Activated B cell treated with CpG ODN at 0.5 μM for 24 hours (primary cell): Measurements from ENCODE around the gene LIPJ. TPM values are rescaled to one million over a fixed set of nuclear protein-coding genes. Genes with fewer than 3 reads are reported as not detected.
A peak's percentile ranks its signal among the peaks of the same experiment; 100 is the strongest.

Source experiments
- ATAC-seq: fragments of 200-7000 bp; cut with Tn5 transposase; one replicate; pipeline ENCODE4 v1.10.0; 2021; ENCODE audit warnings: low read depth, mild to moderate bottlenecking, moderate library complexity
- CTCF ChIA-PET: fragments of 350-600 bp; sonication (Branson Sonifier 250); formaldehyde crosslinking; loops from one replicate; lab custom pipeline; 2021; ENCODE audit warnings: antibody characterized with exemption; lab: Charles Lee
- POLR2A ChIA-PET: fragments of 350-600 bp; sonication (Branson Sonifier 250); formaldehyde crosslinking; loops from one replicate; lab custom pipeline; 2021; ENCODE audit warnings: antibody characterized with exemption; lab: Charles Lee
- DNase-seq: peaks from one replicate; pipeline ENCODE4 v3.0.0; 2022
- H3K27ac Mint-ChIP-seq: one replicate; pipeline ENCODE4 v1.8.0; 2020; ENCODE audit warnings: mixed read lengths
- H3K27me3 Mint-ChIP-seq: one replicate; pipeline ENCODE4 v1.8.0; 2021; ENCODE audit warnings: mixed read lengths
- H3K36me3 Mint-ChIP-seq: one replicate; pipeline ENCODE4 v1.8.0; 2021; ENCODE audit warnings: low read depth, mixed read lengths
- H3K4me1 Mint-ChIP-seq: one replicate; pipeline ENCODE4 v1.8.0; 2021; ENCODE audit warnings: mixed read lengths
- H3K4me3 Mint-ChIP-seq: one replicate; pipeline ENCODE4 v1.8.0; 2020; ENCODE audit warnings: mild to moderate bottlenecking, mixed read lengths
- H3K9me3 Mint-ChIP-seq: one replicate; pipeline ENCODE4 v1.8.0; 2020; ENCODE audit warnings: mixed read lengths
- intact Hi-C: fragments of 100-400 bp; cut with micrococcal nuclease; formaldehyde crosslinking; loops from one replicate; pipeline ENCODE4 v1.15.1; 2024
- total RNA-seq: library from RNA; stranded (reverse); gene quantifications from 2 replicates; pipeline ENCODE4 v1.2.3, GENCODE V29; 2022
- TF ChIP-seq, protein P1 (sequence below): fragments of 200-600 bp; IDR thresholded peaks from one replicate; pipeline ENCODE4 v1.8.0; 2022; ENCODE audit warnings: antibody characterized with exemption, mild to moderate bottlenecking

LIPJ gene
- total RNA-seq, 1 donor from 2014 or later, result 0.31 TPM

DNA sequence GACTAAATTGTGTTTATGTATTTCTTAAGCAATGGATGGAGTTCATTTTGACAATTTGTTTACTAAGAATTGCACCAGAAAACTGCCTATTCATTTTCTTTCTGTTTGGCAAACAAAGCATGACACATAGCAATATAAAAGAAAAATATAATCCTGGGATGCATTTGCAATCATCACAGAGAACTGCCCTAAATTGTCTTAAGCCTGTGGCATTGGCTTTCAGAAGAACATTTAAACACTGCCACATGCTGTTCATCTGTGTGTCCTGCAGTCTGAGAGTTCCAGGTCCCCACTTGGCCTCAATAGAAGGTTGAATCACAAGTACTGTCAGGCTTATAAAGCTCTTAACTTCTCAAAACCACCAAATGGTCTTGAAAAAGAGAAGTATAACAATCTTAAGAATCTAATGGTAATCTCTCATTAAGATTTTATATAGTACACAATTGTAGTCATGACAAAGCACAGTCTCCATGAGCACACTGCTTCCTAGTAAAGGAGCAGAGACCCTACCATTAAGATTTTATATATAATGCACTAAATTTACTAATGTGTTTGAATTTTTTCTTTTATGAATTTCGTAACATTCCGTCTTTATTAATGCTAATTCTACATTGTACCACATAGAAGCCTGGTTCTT lies 33.3 kb upstream of the LIPJ start:
- intact Hi-C loops, result loop anchor here (1.0 to 10.0 kb wide), 9 partner anchors 141 to 1020 kb away; no protein-coding TSS in a partner anchor
- Mint-ChIP-seq H3K36me3 (no peaks in the 10 kb centered on the region), H3K4me1 (no peaks in the 10 kb centered on the region), H3K4me3 (no peak overlapping the region), H3K9me3 (no peaks in the 10 kb centered on the region), H3K27ac (no peak overlapping the region), H3K27me3 (no peaks in the 10 kb centered on the region)
- DNase-seq, result no peak
- POLR2A ChIA-PET, result interaction anchor here (3.1 kb wide), 1 partner anchor 692 kb away, joined by 21 read pairs; the partner anchor contains the start of genes KLLN and PTEN
- ATAC-seq, result peak; percentile 99
- TF ChIP-seq, protein P1, sequence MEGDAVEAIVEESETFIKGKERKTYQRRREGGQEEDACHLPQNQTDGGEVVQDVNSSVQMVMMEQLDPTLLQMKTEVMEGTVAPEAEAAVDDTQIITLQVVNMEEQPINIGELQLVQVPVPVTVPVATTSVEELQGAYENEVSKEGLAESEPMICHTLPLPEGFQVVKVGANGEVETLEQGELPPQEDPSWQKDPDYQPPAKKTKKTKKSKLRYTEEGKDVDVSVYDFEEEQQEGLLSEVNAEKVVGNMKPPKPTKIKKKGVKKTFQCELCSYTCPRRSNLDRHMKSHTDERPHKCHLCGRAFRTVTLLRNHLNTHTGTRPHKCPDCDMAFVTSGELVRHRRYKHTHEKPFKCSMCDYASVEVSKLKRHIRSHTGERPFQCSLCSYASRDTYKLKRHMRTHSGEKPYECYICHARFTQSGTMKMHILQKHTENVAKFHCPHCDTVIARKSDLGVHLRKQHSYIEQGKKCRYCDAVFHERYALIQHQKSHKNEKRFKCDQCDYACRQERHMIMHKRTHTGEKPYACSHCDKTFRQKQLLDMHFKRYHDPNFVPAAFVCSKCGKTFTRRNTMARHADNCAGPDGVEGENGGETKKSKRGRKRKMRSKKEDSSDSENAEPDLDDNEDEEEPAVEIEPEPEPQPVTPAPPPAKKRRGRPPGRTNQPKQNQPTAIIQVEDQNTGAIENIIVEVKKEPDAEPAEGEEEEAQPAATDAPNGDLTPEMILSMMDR, result peak; percentile 55
- CTCF ChIA-PET, result interaction anchor here (0.7 to 5.5 kb wide), 13 partner anchors 30 to 708 kb away, joined by 3 to 96 read pairs (median 4); partner anchors contain the start of genes KLLN and RNLS

GRCh38 chr10:88555190-88555908 lies 31.2 kb upstream of the LIPJ start:
- ChIA-PET POLR2A (interaction anchor here (0.5 kb wide), 1 partner anchor 168 kb away, joined by 3 read pairs; no protein-coding TSS in a partner anchor), CTCF (interaction anchor here (0.7 to 5.5 kb wide), 5 partner anchors 9 to 704 kb away, joined by 3 to 96 read pairs (median 7); partner anchors contain the start of gene KLLN)
- H3K9me3 Mint-ChIP-seq, result no peaks in the 10 kb centered on the region
- no peaks in the 10 kb centered on the region for H3K4me1 Mint-ChIP-seq
- H3K27ac Mint-ChIP-seq, result no peak overlapping the region
- H3K27me3 Mint-ChIP-seq, result no peaks in the 10 kb centered on the region
- DNase-seq (no peak), ATAC-seq (no peak)
- no peak overlapping the region for H3K4me3 Mint-ChIP-seq
- intact Hi-C loops, result loop anchor here (10.0 kb wide), 2 partner anchors 341 to 601 kb away; no protein-coding TSS in a partner anchor
- H3K36me3 Mint-ChIP-seq, result no peaks in the 10 kb centered on the region
- TF ChIP-seq, protein P1, result no peak

GRCh38 chr10:88557256-88557655 lies 29.3 kb upstream of the LIPJ start:
- POLR2A ChIA-PET, result no interaction called here
- ATAC-seq, result no peak
- no peaks in the 10 kb centered on the region for H3K9me3 Mint-ChIP-seq

GRCh38 chr10:88557658-88558057 lies 28.9 kb upstream of the LIPJ start:
- intact Hi-C loops, result loop anchor here (10.0 kb wide), 2 partner anchors 343 to 603 kb away; no protein-coding TSS in a partner anchor
- TF ChIP-seq, protein P1, result no peak
- CTCF ChIA-PET, result no interaction called here
- POLR2A ChIA-PET, result no interaction called here
- Mint-ChIP-seq H3K9me3 (no peaks in the 10 kb centered on the region), H3K4me3 (no peak overlapping the region), H3K27me3 (no peaks in the 10 kb centered on the region), H3K27ac (no peak overlapping the region), H3K4me1 (no peaks in the 10 kb centered on the region), H3K36me3 (no peaks in the 10 kb centered on the region)
- DNase-seq (no peak), ATAC-seq (no peak)

More at GRCh38 chr10:88557256-88557655, 29.3 kb upstream of the LIPJ start:
- TF ChIP-seq, protein P1, result no peak
- Mint-ChIP-seq H3K4me3 (no peak overlapping the region), H3K27ac (no peak overlapping the region), H3K36me3 (no peaks in the 10 kb centered on the region), H3K27me3 (no peaks in the 10 kb centered on the region), H3K4me1 (no peaks in the 10 kb centered on the region)
- CTCF ChIA-PET, result no interaction called here
- intact Hi-C loops, result loop anchor here (10.0 kb wide), 2 partner anchors 342 to 602 kb away; no protein-coding TSS in a partner anchor
- no peak for DNase-seq

- peaks cover 4% of the 10 kb centered on the region for H3K4me1 Mint-ChIP-seq
- H3K4me3 Mint-ChIP-seq, result no peak overlapping the region
- ChIA-PET CTCF (no interaction called here), POLR2A (no interaction called here)
- H3K9me3 Mint-ChIP-seq, result no peaks in the 10 kb centered on the region
- DNase-seq (no peak), ATAC-seq (no peak)
- no peaks in the 10 kb centered on the region for H3K36me3 Mint-ChIP-seq
- TF ChIP-seq, protein P1, result no peak
- H3K27ac Mint-ChIP-seq, result no peak overlapping the region
- no peaks in the 10 kb centered on the region for H3K27me3 Mint-ChIP-seq
- intact Hi-C loops, result loop anchor here (10.0 kb wide), 1 partner anchor 653 kb away; no protein-coding TSS in a partner anchor
Measured at GRCh38 chr10:88562152-88562551, 24.4 kb upstream of the LIPJ start.
